H9 (cell line): Measurements from ENCODE around the gene MYL10. TPM values are rescaled to one million over a fixed set of nuclear protein-coding genes. Genes with fewer than 3 reads are reported as not detected.

Source experiments
- DNase-seq: peaks from one replicate; pipeline ENCODE4 v3.0.0-alpha.2; 2017
- H2AFZ ChIP-seq: one replicate; pipeline ENCODE4 v1.6.1; 2013; ENCODE audit warnings: mild to moderate bottlenecking, low read length, control low read depth, moderate library complexity
- H2AK5ac ChIP-seq: 2 replicates; pipeline ENCODE4 v1.6.1; 2013; ENCODE audit warnings: low read length, control low read depth, mixed read lengths; ENCODE audit not compliant: insufficient read length
- H2BK120ac ChIP-seq: one replicate; pipeline ENCODE4 v1.6.1; 2013; ENCODE audit warnings: low read depth, mild to moderate bottlenecking, low read length, control low read depth, inconsistent platforms; ENCODE audit not compliant: poor library complexity, severe bottlenecking
- H2BK12ac ChIP-seq: 2 replicates; pipeline ENCODE4 v1.6.1; 2013; ENCODE audit warnings: low read length, control low read depth, mixed read lengths, low read depth; ENCODE audit not compliant: insufficient read length
- H2BK15ac ChIP-seq: 2 replicates; pipeline ENCODE4 v1.6.1; 2013; ENCODE audit warnings: low read depth, low read length, control low read depth
- H2BK20ac ChIP-seq: one replicate; pipeline ENCODE4 v1.6.1; 2013; ENCODE audit warnings: low read depth, mild to moderate bottlenecking, low read length, control low read depth, inconsistent platforms; ENCODE audit not compliant: poor library complexity, severe bottlenecking
- H2BK5ac ChIP-seq: 2 replicates; pipeline ENCODE4 v1.6.1; 2013; ENCODE audit warnings: low read length, control low read depth, mixed read lengths; ENCODE audit not compliant: insufficient read length
- H3K14ac ChIP-seq: 2 replicates; pipeline ENCODE4 v1.6.1; 2013; ENCODE audit warnings: low read length, control low read depth; ENCODE audit not compliant: insufficient read depth
- H3K18ac ChIP-seq: 2 replicates; pipeline ENCODE4 v1.6.1; 2013; ENCODE audit warnings: low read depth, mild to moderate bottlenecking, mixed read lengths, low read length, control low read depth; ENCODE audit not compliant: insufficient read length
- H3K23ac ChIP-seq: 2 replicates; pipeline ENCODE4 v1.6.1; 2013; ENCODE audit warnings: low read length, control low read depth, mixed read lengths, low read depth; ENCODE audit not compliant: insufficient read length
- H3K23me2 ChIP-seq: 2 replicates; pipeline ENCODE4 v1.6.1; 2013; ENCODE audit warnings: low read depth, mild to moderate bottlenecking, mixed read lengths, low read length, control low read depth; ENCODE audit not compliant: insufficient read length, poor library complexity, severe bottlenecking
- H3K27ac ChIP-seq: 2 replicates; pipeline ENCODE4 v1.5.1; 2013; ENCODE audit warnings: low read length, control low read depth, mixed read lengths, low read depth; ENCODE audit not compliant: insufficient read length
- H3K27me3 ChIP-seq: 2 replicates; pipeline ENCODE4 v1.6.1; 2013; ENCODE audit warnings: low read length, control low read depth, inconsistent platforms; ENCODE audit not compliant: insufficient read depth
- H3K4ac ChIP-seq: 2 replicates; pipeline ENCODE4 v1.6.1; 2013; ENCODE audit warnings: low read depth, mild to moderate bottlenecking, control low read depth, inconsistent platforms, low read length, moderate library complexity
- H3K4me1 ChIP-seq: 2 replicates; pipeline ENCODE4 v1.6.1; 2013; ENCODE audit warnings: low read length, control low read depth, inconsistent platforms; ENCODE audit not compliant: insufficient read depth
- H3K4me2 ChIP-seq: 2 replicates; pipeline ENCODE4 v1.6.1; 2013; ENCODE audit warnings: low read length, control low read depth, mixed read lengths; ENCODE audit not compliant: insufficient read length, insufficient read depth
- H3K56ac ChIP-seq: 2 replicates; pipeline ENCODE4 v1.6.1; 2013; ENCODE audit warnings: low read depth, mild to moderate bottlenecking, mixed read lengths, low read length, control low read depth; ENCODE audit not compliant: insufficient read length
- H3K79me1 ChIP-seq: 2 replicates; pipeline ENCODE4 v1.6.1; 2013; ENCODE audit warnings: low read depth, mild to moderate bottlenecking, moderate library complexity, low read length, control low read depth, inconsistent platforms; ENCODE audit not compliant: insufficient read depth, poor library complexity, severe bottlenecking
- H3K79me2 ChIP-seq: 2 replicates; pipeline ENCODE4 v1.6.1; 2013; ENCODE audit warnings: low read length, control low read depth, inconsistent platforms; ENCODE audit not compliant: insufficient read depth
- H3K9ac ChIP-seq: 2 replicates; pipeline ENCODE4 v1.6.1; 2013; ENCODE audit warnings: low read length, control low read depth, mixed read lengths; ENCODE audit not compliant: insufficient read length; ENCODE audit errors: extremely low read depth
- H3K9me3 ChIP-seq: one replicate; pipeline ENCODE4 v1.6.1; 2013; ENCODE audit warnings: low read depth, low read length, inconsistent platforms; ENCODE audit not compliant: control insufficient read depth
- H3T11ph ChIP-seq: one replicate; pipeline ENCODE4 v1.6.1; 2013; ENCODE audit warnings: mild to moderate bottlenecking, low read length, control low read depth, inconsistent platforms
- H4K20me1 ChIP-seq: one replicate; pipeline ENCODE4 v1.6.1; 2013; ENCODE audit not compliant: control insufficient read depth, insufficient read length, insufficient read depth
- H4K5ac ChIP-seq: 2 replicates; pipeline ENCODE4 v1.6.1; 2013; ENCODE audit warnings: low read depth, mild to moderate bottlenecking, mixed read lengths, low read length, control low read depth; ENCODE audit not compliant: insufficient read length
- H4K8ac ChIP-seq: replicated peaks from 2 replicates; pipeline ENCODE4 v1.6.1; 2013; ENCODE audit warnings: low read length, control low read depth, mixed read lengths, low read depth; ENCODE audit not compliant: insufficient read length
- H4K91ac ChIP-seq: 2 replicates; pipeline ENCODE4 v1.6.1; 2013; ENCODE audit warnings: low read depth, mild to moderate bottlenecking, moderate library complexity, mixed read lengths, low read length, control low read depth; ENCODE audit not compliant: insufficient read length
- H3K27ac Mint-ChIP-seq, 3 experiments: 2 replicates in 2 of 3; 3 replicates in 1 of 3; pipeline ENCODE4 v1.8.0; 2020 to 2021; ENCODE audit warnings: mixed read lengths in 3 of 3, mild to moderate bottlenecking in 1 of 3, moderate library complexity in 1 of 3
- H3K27me3 Mint-ChIP-seq: 2 replicates; pipeline ENCODE4 v1.8.0; 2021; ENCODE audit warnings: low read depth, mild to moderate bottlenecking, moderate library complexity, mixed read lengths
- H3K36me3 Mint-ChIP-seq, 3 experiments: 2 replicates in 2 of 3; 3 replicates in 1 of 3; pipeline ENCODE4 v1.8.0; 2020 to 2021; ENCODE audit warnings: low read depth in 3 of 3, mixed read lengths in 3 of 3; ENCODE audit not compliant: insufficient read depth in 1 of 3
- H3K4me1 Mint-ChIP-seq, 2 experiments: 2 replicates each; pipeline ENCODE4 v1.8.0; 2020; ENCODE audit warnings: mixed read lengths in 2 of 2
- H3K4me3 Mint-ChIP-seq, 2 experiments: 2 replicates in 1 of 2; 3 replicates in 1 of 2; pipeline ENCODE4 v1.8.0; 2020 to 2021; ENCODE audit warnings: mild to moderate bottlenecking in 2 of 2, mixed read lengths in 2 of 2, moderate library complexity in 1 of 2
- H3K9me3 Mint-ChIP-seq, 2 experiments: 2 replicates in 1 of 2; 3 replicates in 1 of 2; pipeline ENCODE4 v1.8.0; 2020; ENCODE audit warnings: mild to moderate bottlenecking in 2 of 2, mixed read lengths in 2 of 2, moderate library complexity in 1 of 2
- WGBS: extraction: QIAGEN DNeasy Blood & Tissue Kit; methylation state at CpG from one replicate; pipeline ENCODE4 v1.1.7; 2013; ENCODE audit warnings: missing lambda C conversion rate, low lambda C conversion rate, mixed read lengths; ENCODE audit not compliant: insufficient read length; ENCODE audit errors: extremely low coverage; 5-methylcytosine and 5-hydroxymethylcytosine counted together
- total RNA-seq: library from RNA; stranded (reverse); gene quantifications from 2 replicates; pipeline ENCODE4 v1.2.1, GENCODE V29; 2021
- TF ChIP-seq, protein P1 (sequence below): fragments of 200-600 bp; sonication (generic); conservative IDR thresholded peaks from 3 replicates; pipeline ENCODE4 v1.8.0; 2021; ENCODE audit warnings: antibody characterized with exemption, mild to moderate bottlenecking

Gene MYL10
- total RNA-seq, 1 experiment from 2014 or later: 0.50 TPM

DNA sequence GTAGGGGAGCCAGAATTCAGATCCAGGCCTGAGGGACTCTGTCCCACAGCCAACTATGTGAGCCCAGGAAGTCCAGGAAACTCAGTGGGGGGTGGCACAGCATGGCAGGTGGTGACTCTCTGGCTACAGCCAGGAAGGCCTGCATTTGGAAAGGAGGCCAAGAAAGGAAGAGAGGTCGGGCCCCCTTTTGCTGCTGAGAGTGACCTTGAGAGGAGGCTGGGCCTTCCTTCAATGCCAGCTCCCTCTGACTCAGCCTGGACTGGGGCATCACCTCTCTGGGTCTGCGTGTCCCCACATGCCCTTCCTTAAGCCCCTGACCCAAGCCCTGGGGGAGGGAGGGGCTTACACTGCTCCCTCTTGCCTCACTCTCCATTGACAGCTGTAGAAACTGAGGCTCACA, 6.4 kb upstream of the MYL10 start:
- no peak overlapping the region for H3K9ac ChIP-seq
- H2BK120ac ChIP-seq: no peak overlapping the region
- no peaks in the 10 kb centered on the region for H3K9me3 ChIP-seq
- no peak overlapping the region for H2BK5ac ChIP-seq
- no peak overlapping the region; the same call in 1 of the 2 replicates for H3K14ac ChIP-seq
- no peak overlapping the region for H2AK5ac ChIP-seq
- no peak overlapping the region for H4K8ac ChIP-seq
- WGBS: no CpG with 5 or more reads among the region's 2 CpGs
- H3K56ac ChIP-seq: no peak overlapping the region
- no peak overlapping the region for H2BK15ac ChIP-seq
- no peak overlapping the region for H3K4me2 ChIP-seq
- TF ChIP-seq, protein P1, sequence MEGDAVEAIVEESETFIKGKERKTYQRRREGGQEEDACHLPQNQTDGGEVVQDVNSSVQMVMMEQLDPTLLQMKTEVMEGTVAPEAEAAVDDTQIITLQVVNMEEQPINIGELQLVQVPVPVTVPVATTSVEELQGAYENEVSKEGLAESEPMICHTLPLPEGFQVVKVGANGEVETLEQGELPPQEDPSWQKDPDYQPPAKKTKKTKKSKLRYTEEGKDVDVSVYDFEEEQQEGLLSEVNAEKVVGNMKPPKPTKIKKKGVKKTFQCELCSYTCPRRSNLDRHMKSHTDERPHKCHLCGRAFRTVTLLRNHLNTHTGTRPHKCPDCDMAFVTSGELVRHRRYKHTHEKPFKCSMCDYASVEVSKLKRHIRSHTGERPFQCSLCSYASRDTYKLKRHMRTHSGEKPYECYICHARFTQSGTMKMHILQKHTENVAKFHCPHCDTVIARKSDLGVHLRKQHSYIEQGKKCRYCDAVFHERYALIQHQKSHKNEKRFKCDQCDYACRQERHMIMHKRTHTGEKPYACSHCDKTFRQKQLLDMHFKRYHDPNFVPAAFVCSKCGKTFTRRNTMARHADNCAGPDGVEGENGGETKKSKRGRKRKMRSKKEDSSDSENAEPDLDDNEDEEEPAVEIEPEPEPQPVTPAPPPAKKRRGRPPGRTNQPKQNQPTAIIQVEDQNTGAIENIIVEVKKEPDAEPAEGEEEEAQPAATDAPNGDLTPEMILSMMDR: no peak
- no peaks in the 10 kb centered on the region for H3K79me1 ChIP-seq
- Mint-ChIP-seq H3K27me3 (peaks cover 8% of the 10 kb centered on the region), H3K36me3 (peaks cover 0 to 2% (median 0%) of the 10 kb centered on the region in 3 experiments; a peak in 2 of 7 replicates), H3K27ac (no peak overlapping the region), H3K9me3 (peaks cover 3 to 4% of the 10 kb centered on the region in 2 experiments; a peak in 4 of 5 replicates), H3K4me3 (no peak overlapping the region), H3K4me1 (peaks cover 5 to 11% of the 10 kb centered on the region in 2 experiments; a peak in 3 of 4 replicates)
- no peak overlapping the region for H2AFZ ChIP-seq
- no peak overlapping the region for H2BK20ac ChIP-seq
- no peak overlapping the region for H3T11ph ChIP-seq
- H3K4me1 ChIP-seq: no peaks in the 10 kb centered on the region; the same call in 1 of the 2 replicates
- H3K23me2 ChIP-seq: no peaks in the 10 kb centered on the region
- no peaks in the 10 kb centered on the region for H3K27me3 ChIP-seq
- H3K23ac ChIP-seq: no peak overlapping the region
- H3K79me2 ChIP-seq: no peaks in the 10 kb centered on the region
- DNase-seq: no peak
- H3K4ac ChIP-seq: no peak overlapping the region
- no peaks in the 10 kb centered on the region for H4K20me1 ChIP-seq
- H4K5ac ChIP-seq: no peak overlapping the region
- no peak overlapping the region for H2BK12ac ChIP-seq
- no peak overlapping the region for H4K91ac ChIP-seq
- H3K18ac ChIP-seq: no peak overlapping the region
- H3K27ac ChIP-seq: no peak overlapping the region
